GM12878 (cell line): ENCODE data around the gene EBLN1.

ENCODE experiments used
- NRF1 ChIP-seq: conservative IDR thresholded peaks from 2 replicates; pipeline ENCODE4 v1.6.1; 2011; ENCODE audit warnings: mild to moderate bottlenecking, low read depth, low read length, improper control_type of control experiment
- RAD21 ChIP-seq: IDR thresholded peaks from 2 replicates; pipeline ENCODE4 v1.6.1; 2011; ENCODE audit warnings: mild to moderate bottlenecking, low read depth, low read length, moderate library complexity; ENCODE audit not compliant: insufficient read depth

DNA sequence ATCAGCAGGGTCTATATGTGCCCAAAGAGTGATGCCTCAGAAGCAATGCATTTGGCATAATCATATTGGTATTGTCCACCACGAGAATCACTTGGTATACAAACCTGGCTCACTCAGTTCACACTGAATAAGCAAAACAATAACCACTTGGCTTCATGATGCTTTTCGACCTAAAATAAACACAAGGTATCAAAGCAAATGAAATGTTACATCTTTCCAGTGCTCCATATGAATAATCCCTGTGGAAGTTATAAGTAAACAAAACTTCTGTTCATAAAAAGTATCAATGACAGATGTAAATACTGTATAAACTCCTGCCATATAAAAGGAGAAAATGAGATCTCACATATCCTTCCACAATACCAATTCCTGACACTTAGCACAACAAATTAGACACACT is 29.8 kb upstream of the EBLN1 start:
- no peak for TF ChIP-seq RAD21
- no peak for TF ChIP-seq NRF1
